ENCODE results near the gene DHX34. TPM values are rescaled to one million over a fixed set of nuclear protein-coding genes. Genes with fewer than 3 reads are reported as not detected.

DHX34 gene
- polyA plus RNA-seq, 1 of the 3 experiments (the other 2 are of a cell fraction): 16.4 TPM

GRCh38 chr19:47322058-47322457 is 27.1 kb upstream of the DHX34 start:
- Histone ChIP-seq H3K27me3 (ENCODE audit: insufficient read depth) (no peaks in the 10 kb centered on the region), H2AFZ (ENCODE audit: low read depth) (no peak overlapping the region), H3K27ac (ENCODE audit: low read depth in 2 of 2, low read length in 1 of 2) (no peak overlapping the region), H3K79me2 (ENCODE audit: insufficient read depth) (no peaks in the 10 kb centered on the region), H3K36me3 (replicated peaks in 1 of 2; ENCODE audit: control insufficient read depth in 1 of 2, insufficient read depth in 2 of 2, low read length in 1 of 2) (no peaks in the 10 kb centered on the region), H3K4me3 (ENCODE audit: low read depth in 2 of 2, low read length in 1 of 2) (no peak overlapping the region), H4K20me1 (ENCODE audit: insufficient read depth) (no peaks in the 10 kb centered on the region), H3K4me1 (ENCODE audit: control insufficient read depth in 1 of 2, insufficient read depth in 2 of 2, low read depth in 1 of 2, low read length in 1 of 2) (no peaks in the 10 kb centered on the region), H3K4me2 (no peak overlapping the region), H3K9me3 (no peaks in the 10 kb centered on the region), H3K9ac (no peak overlapping the region), H3K9me2 (no peaks in the 10 kb centered on the region), H3F3A (replicated peaks; ENCODE audit: insufficient read depth) (no peaks in the 10 kb centered on the region)
- no peak for DNase-seq
- CTCF ChIA-PET: interaction anchor here (1.9 kb wide), 1 partner anchor 69 kb away, joined by 5 read pairs; no protein-coding TSS in a partner anchor
- POLR2A ChIA-PET: no interaction called here
- WGBS (ENCODE audit: low lambda C conversion rate): 15% methylated on average over 2 of the region's 2 CpGs
- TF ChIP-seq YY1 (IDR thresholded peaks at IDR 0.05; ENCODE audit: low read depth) (no peak), JUND (IDR thresholded peaks at IDR 0.05) (no peak), TCF12 (IDR thresholded peaks at IDR 0.05) (no peak), ELF1 (IDR thresholded peaks at IDR 0.05) (no peak), TAF1 (IDR thresholded peaks at IDR 0.05; ENCODE audit: borderline replicate concordance, low read depth, low read length) (no peak), NFIC (IDR thresholded peaks at IDR 0.05; ENCODE audit: borderline replicate concordance) (no peak), CTCF (IDR thresholded peaks at IDR 0.05) (no peak), IRF3 (IDR thresholded peaks at IDR 0.05; ENCODE audit: low read depth, low read length) (no peak), GATA2 (CRISPR knock-in tag; IDR thresholded peaks at IDR 0.05) (no peak), SIN3A (IDR thresholded peaks at IDR 0.05; ENCODE audit: borderline replicate concordance, low read depth, low read length) (no peak), NRF1 (IDR thresholded peaks at IDR 0.05; ENCODE audit: low read depth, low read length) (no peak), RFX5 (IDR thresholded peaks at IDR 0.05; ENCODE audit: low read length) (no peak)
- TF ChIP-seq, protein P1, sequence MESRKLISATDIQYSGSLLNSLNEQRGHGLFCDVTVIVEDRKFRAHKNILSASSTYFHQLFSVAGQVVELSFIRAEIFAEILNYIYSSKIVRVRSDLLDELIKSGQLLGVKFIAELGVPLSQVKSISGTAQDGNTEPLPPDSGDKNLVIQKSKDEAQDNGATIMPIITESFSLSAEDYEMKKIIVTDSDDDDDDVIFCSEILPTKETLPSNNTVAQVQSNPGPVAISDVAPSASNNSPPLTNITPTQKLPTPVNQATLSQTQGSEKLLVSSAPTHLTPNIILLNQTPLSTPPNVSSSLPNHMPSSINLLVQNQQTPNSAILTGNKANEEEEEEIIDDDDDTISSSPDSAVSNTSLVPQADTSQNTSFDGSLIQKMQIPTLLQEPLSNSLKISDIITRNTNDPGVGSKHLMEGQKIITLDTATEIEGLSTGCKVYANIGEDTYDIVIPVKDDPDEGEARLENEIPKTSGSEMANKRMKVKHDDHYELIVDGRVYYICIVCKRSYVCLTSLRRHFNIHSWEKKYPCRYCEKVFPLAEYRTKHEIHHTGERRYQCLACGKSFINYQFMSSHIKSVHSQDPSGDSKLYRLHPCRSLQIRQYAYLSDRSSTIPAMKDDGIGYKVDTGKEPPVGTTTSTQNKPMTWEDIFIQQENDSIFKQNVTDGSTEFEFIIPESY (IDR thresholded peaks at IDR 0.05; ENCODE audit: borderline replicate concordance, low read depth): no peak

DNA sequence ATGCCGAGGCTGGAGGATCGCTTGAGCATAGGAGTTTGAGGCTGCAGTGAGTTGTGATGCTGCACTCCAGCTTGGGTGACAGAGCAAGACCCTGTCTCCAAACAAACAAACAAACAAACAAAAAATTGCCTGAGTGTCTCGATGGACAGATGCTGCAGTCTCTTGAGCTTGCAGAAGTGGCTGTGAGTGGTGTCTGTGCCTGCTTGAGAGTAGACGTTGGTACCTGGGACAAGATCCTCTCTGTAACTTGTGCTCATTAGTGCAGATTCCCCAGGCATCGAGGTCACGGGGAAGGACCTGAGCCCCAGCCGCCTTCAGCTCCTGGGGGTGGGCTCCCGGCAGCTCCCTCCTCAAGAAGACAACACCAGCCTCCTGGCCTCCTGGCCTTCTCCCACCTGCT is 25.7 kb upstream of the DHX34 start:
- TF ChIP-seq USF2 (IDR thresholded peaks at IDR 0.05; ENCODE audit: borderline replicate concordance, low read depth, low read length): no peak
- TF ChIP-seq, protein P2, sequence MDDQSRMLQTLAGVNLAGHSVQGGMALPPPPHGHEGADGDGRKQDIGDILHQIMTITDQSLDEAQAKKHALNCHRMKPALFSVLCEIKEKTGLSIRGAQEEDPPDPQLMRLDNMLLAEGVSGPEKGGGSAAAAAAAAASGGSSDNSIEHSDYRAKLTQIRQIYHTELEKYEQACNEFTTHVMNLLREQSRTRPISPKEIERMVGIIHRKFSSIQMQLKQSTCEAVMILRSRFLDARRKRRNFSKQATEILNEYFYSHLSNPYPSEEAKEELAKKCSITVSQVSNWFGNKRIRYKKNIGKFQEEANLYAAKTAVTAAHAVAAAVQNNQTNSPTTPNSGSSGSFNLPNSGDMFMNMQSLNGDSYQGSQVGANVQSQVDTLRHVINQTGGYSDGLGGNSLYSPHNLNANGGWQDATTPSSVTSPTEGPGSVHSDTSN (IDR thresholded peaks at IDR 0.05): no peak
- POLR2A ChIA-PET: no interaction called here
- H3K4me3 ChIP-seq (ENCODE audit: low read depth in 2 of 2, low read length in 1 of 2): no peak overlapping the region
- H3K4me2 ChIP-seq: no peak overlapping the region
- no peaks in the 10 kb centered on the region for H3K9me2 ChIP-seq
- H3K27me3 ChIP-seq (ENCODE audit: insufficient read depth): no peaks in the 10 kb centered on the region
- WGBS (ENCODE audit: low lambda C conversion rate): 65% methylated on average over 8 of the region's 8 CpGs
- no peaks in the 10 kb centered on the region for H3K36me3 ChIP-seq (replicated peaks in 1 of 2; ENCODE audit: control insufficient read depth in 1 of 2, insufficient read depth in 2 of 2, low read length in 1 of 2)
- no peak overlapping the region for H2AFZ ChIP-seq (ENCODE audit: low read depth)
- H3K9ac ChIP-seq: no peak overlapping the region
- H3K9me3 ChIP-seq: no peaks in the 10 kb centered on the region
- no peaks in the 10 kb centered on the region for H3K79me2 ChIP-seq (ENCODE audit: insufficient read depth)
- no peaks in the 10 kb centered on the region for H4K20me1 ChIP-seq (ENCODE audit: insufficient read depth)
- CTCF ChIA-PET: interaction anchor here (0.8 to 3.6 kb wide), 2 partner anchors 25 to 27 kb away, joined by 3 to 17 read pairs; partner anchors contain the start of gene DHX34
- no peak overlapping the region for H3K27ac ChIP-seq (ENCODE audit: low read depth in 2 of 2, low read length in 1 of 2)
- H3K4me1 ChIP-seq (ENCODE audit: control insufficient read depth in 1 of 2, insufficient read depth in 2 of 2, low read depth in 1 of 2, low read length in 1 of 2): no peaks in the 10 kb centered on the region
- no peaks in the 10 kb centered on the region for H3F3A ChIP-seq (replicated peaks; ENCODE audit: insufficient read depth)
- no peak for DNase-seq
